ENCODE results near the gene CDK17.

CDK17 gene

DNA sequence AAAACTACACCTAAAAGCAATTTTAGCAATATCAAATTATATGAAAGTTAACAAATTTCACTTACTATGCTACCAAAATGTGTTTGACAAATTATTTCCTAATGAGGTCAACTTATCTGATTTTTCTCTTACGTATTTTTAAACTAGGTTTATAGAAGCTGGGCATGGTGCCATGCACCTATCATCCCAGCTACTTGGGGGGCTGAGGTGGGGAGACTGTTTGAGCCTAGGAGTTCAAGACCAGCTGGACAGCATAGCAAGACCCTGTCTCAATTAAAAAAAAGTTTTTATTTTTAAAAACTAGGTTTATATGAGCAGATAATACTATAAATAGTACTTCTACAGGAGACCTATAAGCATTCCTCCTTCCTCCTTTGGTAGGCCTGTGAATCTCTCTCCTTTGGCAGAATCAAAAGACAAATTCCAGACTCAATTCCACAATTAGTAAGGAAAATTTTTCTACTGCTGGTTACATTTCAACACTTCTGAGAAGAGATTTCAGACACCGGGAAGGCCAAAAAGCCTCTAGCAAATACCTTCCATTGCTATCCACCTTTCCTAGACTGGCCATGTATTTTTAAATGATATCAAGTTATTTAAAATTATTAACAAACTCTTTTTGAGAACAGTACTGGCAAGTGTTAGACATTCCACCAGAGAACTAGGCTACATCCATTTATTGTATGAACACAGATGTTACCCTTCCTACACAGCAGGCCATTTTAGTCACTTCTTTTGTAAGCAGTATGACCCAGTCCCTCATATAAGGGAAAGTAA, 34.4 kb downstream of the CDK17 start:
- H3K27ac ChIP-seq (ENCODE audit: insufficient read depth in 1 of 2, low read depth in 1 of 2, low read length in 2 of 2, poor library complexity in 1 of 2, severe bottlenecking in 2 of 2), result no peak overlapping the region
- WGBS (ENCODE audit: insufficient coverage), result no CpG with 5 or more reads among the region's 2 CpGs
- POLR2A ChIA-PET, result no interaction called here

GRCh38 chr12:96364092-96364700, 36.0 kb downstream of the CDK17 start:
- 100% methylated on average over 3 of the region's 3 CpGs for WGBS (ENCODE audit: insufficient coverage)
- Histone ChIP-seq H3K36me3 (ENCODE audit: control insufficient read depth in 4 of 4, insufficient read depth in 4 of 4, low read length in 3 of 4) (no peaks in the 10 kb centered on the region), H3K27me3 (replicated peaks in 2 of 5; ENCODE audit: control insufficient read depth in 4 of 5, insufficient read depth in 5 of 5, low read length in 4 of 5) (no peaks in the 10 kb centered on the region), H3K4me1 (ENCODE audit: control extremely low read depth in 1 of 4, control insufficient read depth in 4 of 4, insufficient read depth in 4 of 4, low read length in 3 of 4) (peaks cover 8 to 35% (median 15%) of the 10 kb centered on the region in 4 experiments), H3K27ac (ENCODE audit: insufficient read depth in 1 of 2, low read depth in 1 of 2, low read length in 2 of 2, poor library complexity in 1 of 2, severe bottlenecking in 2 of 2) (no peak overlapping the region), H3K9me3 (ENCODE audit: control extremely low read depth in 1 of 5, control insufficient read depth in 4 of 5, insufficient read depth in 2 of 5, low read depth in 1 of 5, low read length in 4 of 5) (no peaks in the 10 kb centered on the region), H3K4me3 (ENCODE audit: control insufficient read depth in 1 of 7, extremely low read depth in 1 of 7, insufficient read depth in 4 of 7, low read depth in 2 of 7, low read length in 6 of 7) (no peak overlapping the region)
- ChIA-PET POLR2A (no interaction called here), CTCF (interaction anchor here (1.3 to 1.6 kb wide), 3 partner anchors 10 to 34 kb away, joined by 3 to 6 read pairs (median 6); no protein-coding TSS in a partner anchor)
- DNase-seq, result no peak

More for the DNA sequence above, 34.4 kb downstream of the CDK17 start:
- H3K4me3 ChIP-seq (ENCODE audit: control insufficient read depth in 1 of 7, extremely low read depth in 1 of 7, insufficient read depth in 4 of 7, low read depth in 2 of 7, low read length in 6 of 7), result no peak overlapping the region
- no peaks in the 10 kb centered on the region for H3K27me3 ChIP-seq (replicated peaks in 2 of 5; ENCODE audit: control insufficient read depth in 4 of 5, insufficient read depth in 5 of 5, low read length in 4 of 5)
- no peaks in the 10 kb centered on the region for H3K9me3 ChIP-seq (ENCODE audit: control extremely low read depth in 1 of 5, control insufficient read depth in 4 of 5, insufficient read depth in 2 of 5, low read depth in 1 of 5, low read length in 4 of 5)
- CTCF ChIA-PET, result no interaction called here
- peaks cover 8 to 30% (median 14%) of the 10 kb centered on the region in 4 experiments for H3K4me1 ChIP-seq (ENCODE audit: control extremely low read depth in 1 of 4, control insufficient read depth in 4 of 4, insufficient read depth in 4 of 4, low read length in 3 of 4)
- H3K36me3 ChIP-seq (ENCODE audit: control insufficient read depth in 4 of 4, insufficient read depth in 4 of 4, low read length in 3 of 4), result no peaks in the 10 kb centered on the region
- DNase-seq, result no peak

DNA sequence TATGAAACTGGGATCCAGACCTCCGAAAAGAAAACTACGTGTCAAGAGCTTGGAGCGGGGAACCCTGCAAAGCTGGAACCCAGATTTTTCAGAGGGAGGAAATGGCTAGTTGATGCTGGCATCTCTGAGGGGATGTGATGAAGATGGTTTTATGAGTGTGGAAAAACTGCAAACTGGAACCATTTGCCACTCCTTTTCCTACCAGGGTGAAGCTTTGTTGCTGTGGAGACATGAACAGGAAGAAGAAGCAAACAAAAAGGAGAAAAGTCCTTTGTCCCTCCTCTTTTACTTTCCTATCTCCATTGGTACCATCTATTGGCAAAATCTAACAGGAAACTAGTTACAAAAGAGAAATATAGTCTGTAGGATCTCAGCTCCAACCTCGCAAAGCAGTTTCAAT, 39.2 kb downstream of the CDK17 start:
- H3K36me3 ChIP-seq (ENCODE audit: control insufficient read depth in 4 of 4, insufficient read depth in 4 of 4, low read length in 3 of 4), result no peaks in the 10 kb centered on the region
- 30% methylated on average over 3 of the region's 4 CpGs for WGBS (ENCODE audit: insufficient coverage)
- CTCF ChIA-PET, result interaction anchor here (0.9 to 3.3 kb wide), 8 partner anchors 9 to 85 kb away, joined by 3 to 14 read pairs (median 3); no protein-coding TSS in a partner anchor
- H3K27me3 ChIP-seq (replicated peaks in 2 of 5; ENCODE audit: control insufficient read depth in 4 of 5, insufficient read depth in 5 of 5, low read length in 4 of 5), result no peaks in the 10 kb centered on the region
- H3K4me1 ChIP-seq (ENCODE audit: control extremely low read depth in 1 of 4, control insufficient read depth in 4 of 4, insufficient read depth in 4 of 4, low read length in 3 of 4), result peaks cover 2 to 26% (median 12%) of the 10 kb centered on the region in 4 experiments
- POLR2A ChIA-PET, result interaction anchor here (1.5 kb wide), 1 partner anchor 38 kb away, joined by 4 read pairs; the partner anchor contains the start of gene CDK17
- H3K27ac ChIP-seq (ENCODE audit: insufficient read depth in 1 of 2, low read depth in 1 of 2, low read length in 2 of 2, poor library complexity in 1 of 2, severe bottlenecking in 2 of 2), result peak overlapping the region in 1 of 2 experiments; percentile 4
- DNase-seq, result peak in 1 of 3 donors; percentile 52
- H3K4me3 ChIP-seq (ENCODE audit: control insufficient read depth in 1 of 7, extremely low read depth in 1 of 7, insufficient read depth in 4 of 7, low read depth in 2 of 7, low read length in 6 of 7), result peak overlapping the region in 4 of 7 experiments; percentile 17 to 61 (median 28)
- no peaks in the 10 kb centered on the region for H3K9me3 ChIP-seq (ENCODE audit: control extremely low read depth in 1 of 5, control insufficient read depth in 4 of 5, insufficient read depth in 2 of 5, low read depth in 1 of 5, low read length in 4 of 5)

GRCh38 chr12:96360550-96360949, 39.7 kb downstream of the CDK17 start:
- Histone ChIP-seq H3K27me3 (replicated peaks in 2 of 5; ENCODE audit: control insufficient read depth in 4 of 5, insufficient read depth in 5 of 5, low read length in 4 of 5) (no peaks in the 10 kb centered on the region), H3K36me3 (ENCODE audit: control insufficient read depth in 4 of 4, insufficient read depth in 4 of 4, low read length in 3 of 4) (no peaks in the 10 kb centered on the region), H3K4me1 (ENCODE audit: control extremely low read depth in 1 of 4, control insufficient read depth in 4 of 4, insufficient read depth in 4 of 4, low read length in 3 of 4) (peaks cover 2 to 29% (median 12%) of the 10 kb centered on the region in 4 experiments), H3K27ac (ENCODE audit: insufficient read depth in 1 of 2, low read depth in 1 of 2, low read length in 2 of 2, poor library complexity in 1 of 2, severe bottlenecking in 2 of 2) (no peak overlapping the region), H3K9me3 (ENCODE audit: control extremely low read depth in 1 of 5, control insufficient read depth in 4 of 5, insufficient read depth in 2 of 5, low read depth in 1 of 5, low read length in 4 of 5) (no peaks in the 10 kb centered on the region), H3K4me3 (ENCODE audit: control insufficient read depth in 1 of 7, extremely low read depth in 1 of 7, insufficient read depth in 4 of 7, low read depth in 2 of 7, low read length in 6 of 7) (peak overlapping the region in 2 of 7 experiments; percentile 6 to 61)
- ChIA-PET POLR2A (interaction anchor here (1.5 kb wide), 1 partner anchor 39 kb away, joined by 4 read pairs; the partner anchor contains the start of gene CDK17), CTCF (interaction anchor here (1.2 to 3.3 kb wide), 5 partner anchors 10 to 62 kb away, joined by 3 to 14 read pairs (median 3); no protein-coding TSS in a partner anchor)
- DNase-seq, result no peak
- whole genome bisulfite sequencing (ENCODE audit: insufficient coverage), result 90% methylated on average over 1 of the region's 1 CpG

DNA sequence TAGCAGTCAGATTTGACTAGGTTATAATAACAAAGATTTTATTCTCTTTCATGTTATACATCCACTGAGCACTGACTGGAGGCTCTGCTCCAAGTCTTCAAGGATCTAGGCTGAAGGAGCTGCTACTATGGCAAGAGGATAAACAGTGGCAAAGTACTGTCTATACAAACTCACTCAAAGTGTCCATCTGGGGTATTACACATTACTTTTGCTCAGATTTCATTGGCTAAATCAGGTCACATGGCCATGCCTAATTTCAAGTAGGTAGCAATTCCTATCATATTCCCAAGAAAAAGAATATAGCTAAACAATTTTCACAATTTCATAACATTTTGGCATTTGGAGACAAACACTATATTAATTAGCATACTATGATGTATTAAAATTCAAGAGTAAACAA, 40.9 kb downstream of the CDK17 start:
- no peak overlapping the region for H3K4me3 ChIP-seq (ENCODE audit: control insufficient read depth in 1 of 7, extremely low read depth in 1 of 7, insufficient read depth in 4 of 7, low read depth in 2 of 7, low read length in 6 of 7)
- DNase-seq, result peak in 2 of 3 donors; percentile 53 to 56
- H3K4me1 ChIP-seq (ENCODE audit: control extremely low read depth in 1 of 4, control insufficient read depth in 4 of 4, insufficient read depth in 4 of 4, low read length in 3 of 4), result peaks cover 2 to 33% (median 10%) of the 10 kb centered on the region in 4 experiments
- no peaks in the 10 kb centered on the region for H3K36me3 ChIP-seq (ENCODE audit: control insufficient read depth in 4 of 4, insufficient read depth in 4 of 4, low read length in 3 of 4)
- CTCF ChIA-PET, result interaction anchor here (1.0 to 3.3 kb wide), 7 partner anchors 9 to 60 kb away, joined by 3 to 14 read pairs (median 3); no protein-coding TSS in a partner anchor
- POLR2A ChIA-PET, result interaction anchor here (0.6 kb wide), 1 partner anchor 38 kb away, joined by 4 read pairs; no protein-coding TSS in a partner anchor
- no peak overlapping the region for H3K27ac ChIP-seq (ENCODE audit: insufficient read depth in 1 of 2, low read depth in 1 of 2, low read length in 2 of 2, poor library complexity in 1 of 2, severe bottlenecking in 2 of 2)
- H3K27me3 ChIP-seq (replicated peaks in 2 of 5; ENCODE audit: control insufficient read depth in 4 of 5, insufficient read depth in 5 of 5, low read length in 4 of 5), result no peaks in the 10 kb centered on the region
- H3K9me3 ChIP-seq (ENCODE audit: control extremely low read depth in 1 of 5, control insufficient read depth in 4 of 5, insufficient read depth in 2 of 5, low read depth in 1 of 5, low read length in 4 of 5), result no peaks in the 10 kb centered on the region

DNA sequence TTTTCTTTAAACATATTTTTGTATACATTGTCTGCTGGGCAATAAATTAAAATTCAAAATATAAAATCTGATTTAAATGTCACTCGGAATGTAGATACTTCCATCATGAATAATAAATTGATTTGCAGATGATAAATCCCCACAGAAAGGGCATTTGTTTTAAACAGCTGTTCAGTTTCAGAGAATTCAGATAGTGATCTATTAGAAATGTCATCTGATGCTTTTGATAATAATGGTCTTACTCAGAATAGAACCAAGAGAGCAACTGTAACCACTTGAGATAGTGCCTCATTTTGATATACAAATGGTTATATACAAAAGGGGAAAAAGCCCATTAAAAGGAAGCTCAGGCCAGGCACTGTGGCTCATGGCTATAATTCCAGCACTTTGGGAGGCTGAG, 43.4 kb downstream of the CDK17 start:
- no peaks in the 10 kb centered on the region for H3K9me3 ChIP-seq (ENCODE audit: control extremely low read depth in 1 of 5, control insufficient read depth in 4 of 5, insufficient read depth in 2 of 5, low read depth in 1 of 5, low read length in 4 of 5)
- no peak overlapping the region for H3K4me3 ChIP-seq (ENCODE audit: control insufficient read depth in 1 of 7, extremely low read depth in 1 of 7, insufficient read depth in 4 of 7, low read depth in 2 of 7, low read length in 6 of 7)
- H3K4me1 ChIP-seq (ENCODE audit: control extremely low read depth in 1 of 4, control insufficient read depth in 4 of 4, insufficient read depth in 4 of 4, low read length in 3 of 4), result peaks cover 2 to 38% (median 11%) of the 10 kb centered on the region in 4 experiments
- no peak for DNase-seq
- H3K27me3 ChIP-seq (replicated peaks in 2 of 5; ENCODE audit: control insufficient read depth in 4 of 5, insufficient read depth in 5 of 5, low read length in 4 of 5), result no peaks in the 10 kb centered on the region
- POLR2A ChIA-PET, result interaction anchor here (1.4 kb wide), 1 partner anchor 42 kb away, joined by 4 read pairs; no protein-coding TSS in a partner anchor
- no CpG with 5 or more reads among the region's 1 CpG for WGBS (ENCODE audit: insufficient coverage)
- CTCF ChIA-PET, result interaction anchor here (0.6 kb wide), 1 partner anchor 13 kb away, joined by 3 read pairs; no protein-coding TSS in a partner anchor
- H3K27ac ChIP-seq (ENCODE audit: insufficient read depth in 1 of 2, low read depth in 1 of 2, low read length in 2 of 2, poor library complexity in 1 of 2, severe bottlenecking in 2 of 2), result no peak overlapping the region
- no peaks in the 10 kb centered on the region for H3K36me3 ChIP-seq (ENCODE audit: control insufficient read depth in 4 of 4, insufficient read depth in 4 of 4, low read length in 3 of 4)

Data from common myeloid progenitor, CD34-positive (primary cell).